Measurements from ENCODE around the gene TUBA1A.

- TF ChIP-seq POLR2A (IDR thresholded peaks at IDR 0.05; ENCODE audit: low read length), result peak; percentile 47
- no peak for TF ChIP-seq GATA1 (IDR thresholded peaks at IDR 0.05; ENCODE audit: low read depth, low read length)
Observed at GRCh38 chr12:49233842-49234526, 45.1 kb upstream of the TUBA1A start.
